ENCODE measurements around the gene ADGRA1. TPM values are rescaled to one million over a fixed set of nuclear protein-coding genes. Genes with fewer than 3 reads are reported as not detected.

ADGRA1 gene
- total and polyA plus RNA-seq, 4 donors = 3.4 to 31.1 (median 16.1) TPM

- no peaks in the 10 kb centered on the region for H3K9me3 ChIP-seq (ENCODE audit: control insufficient read depth, insufficient read depth, low read length)
- 89% methylated on average over 30 of the region's 33 CpGs for WGBS (ENCODE audit: insufficient coverage)
- peaks cover 60% of the 10 kb centered on the region for H3K36me3 ChIP-seq (ENCODE audit: control insufficient read depth, insufficient read depth, low read length)
- H3K27ac ChIP-seq (ENCODE audit: low read depth, low read length) = no peak overlapping the region
- H3K4me3 ChIP-seq (ENCODE audit: low read depth, low read length) = no peak overlapping the region
- DNase-seq (ENCODE audit: low read depth in 4 of 6, low spot score in 6 of 6) = no peak
- no peaks in the 10 kb centered on the region for H3K27me3 ChIP-seq (ENCODE audit: control insufficient read depth, insufficient read depth, low read length)
- peaks cover 4% of the 10 kb centered on the region for H3K4me1 ChIP-seq (ENCODE audit: control insufficient read depth, insufficient read depth, low read length)
These were observed 34.6 kb downstream of the ADGRA1 start for GRCh38 chr10:133122171-133122935.

DNA sequence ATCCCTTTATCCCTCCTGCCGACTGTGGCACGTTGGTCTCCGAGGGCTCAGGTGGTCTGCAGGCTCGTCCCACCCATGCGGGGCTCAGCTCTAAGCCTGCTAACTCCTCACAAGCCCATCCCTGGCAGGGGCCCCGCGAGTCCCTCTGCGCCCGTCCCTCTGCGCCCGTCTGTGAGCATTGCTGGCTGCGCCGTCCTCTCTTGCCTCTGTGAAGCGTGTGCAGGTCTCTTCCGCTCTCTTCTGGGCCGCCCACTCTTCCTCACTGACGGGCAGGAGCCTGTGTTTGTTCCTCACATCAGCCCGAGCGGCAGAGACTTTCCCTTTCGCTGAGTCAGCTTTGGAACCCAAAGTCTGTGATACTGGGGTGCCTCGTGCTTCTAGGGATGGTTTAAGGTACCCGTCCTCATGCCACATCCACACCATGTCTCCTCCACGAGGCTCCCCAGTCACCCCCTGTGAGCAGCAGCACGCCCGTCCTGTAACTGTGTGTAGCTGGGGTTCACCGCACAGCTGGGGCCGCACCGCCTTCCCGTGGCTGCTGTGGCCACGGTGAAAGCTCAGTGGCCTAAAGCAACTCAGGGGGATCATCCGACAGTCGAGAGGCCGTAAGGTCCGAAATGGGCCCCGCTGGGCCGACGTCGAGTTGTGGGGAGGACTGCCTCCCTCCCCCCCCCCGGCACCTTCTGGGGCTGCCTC is 35.5 kb downstream of the ADGRA1 start:
- no peak overlapping the region for H3K4me3 ChIP-seq (ENCODE audit: low read depth, low read length)
- H3K9me3 ChIP-seq (ENCODE audit: control insufficient read depth, insufficient read depth, low read length) = no peaks in the 10 kb centered on the region
- no peak overlapping the region for H3K27ac ChIP-seq (ENCODE audit: low read depth, low read length)
- WGBS (ENCODE audit: insufficient coverage) = 80% methylated on average over 31 of the region's 39 CpGs
- no peaks in the 10 kb centered on the region for H3K27me3 ChIP-seq (ENCODE audit: control insufficient read depth, insufficient read depth, low read length)
- DNase-seq (ENCODE audit: low read depth in 4 of 6, low spot score in 6 of 6) = no peak
- peaks cover 4% of the 10 kb centered on the region for H3K4me1 ChIP-seq (ENCODE audit: control insufficient read depth, insufficient read depth, low read length)
- peaks cover 57% of the 10 kb centered on the region for H3K36me3 ChIP-seq (ENCODE audit: control insufficient read depth, insufficient read depth, low read length)

DNA sequence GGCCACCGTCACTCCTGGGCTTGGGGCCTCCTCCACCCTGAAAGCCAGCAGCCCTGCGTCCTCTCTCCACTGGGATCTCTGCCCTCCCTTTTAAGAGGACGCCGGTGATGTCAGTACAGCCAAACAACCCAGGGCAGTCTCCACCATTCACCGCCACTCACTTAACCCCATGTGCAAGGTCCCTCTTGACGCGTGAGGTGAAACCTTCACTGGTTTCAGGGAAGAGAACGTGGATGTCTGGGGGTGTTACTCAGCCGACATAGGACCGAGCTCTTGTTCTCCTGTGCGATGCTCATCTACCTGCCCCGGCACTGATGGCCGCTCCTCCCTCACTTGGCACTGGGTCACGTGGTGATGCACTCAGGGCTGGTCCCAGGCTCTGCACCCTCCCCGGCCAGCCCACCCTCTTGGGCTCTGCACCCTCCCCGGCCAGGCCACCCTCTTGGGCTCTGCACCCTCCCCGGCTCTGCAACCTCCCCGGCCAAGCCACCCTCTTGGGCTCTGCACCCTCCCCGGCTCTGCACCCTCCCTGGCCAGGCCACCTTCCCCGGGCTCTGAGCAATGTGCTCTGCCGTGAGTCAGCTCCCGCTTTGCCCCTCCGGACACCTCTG is 36.1 kb downstream of the ADGRA1 start:
- H3K4me3 ChIP-seq (ENCODE audit: low read depth, low read length) = no peak overlapping the region
- H3K27ac ChIP-seq (ENCODE audit: low read depth, low read length) = no peak overlapping the region
- H3K36me3 ChIP-seq (ENCODE audit: control insufficient read depth, insufficient read depth, low read length) = peaks cover 61% of the 10 kb centered on the region
- 82% methylated on average over 19 of the region's 23 CpGs for WGBS (ENCODE audit: insufficient coverage)
- H3K9me3 ChIP-seq (ENCODE audit: control insufficient read depth, insufficient read depth, low read length) = no peaks in the 10 kb centered on the region
- H3K27me3 ChIP-seq (ENCODE audit: control insufficient read depth, insufficient read depth, low read length) = no peaks in the 10 kb centered on the region
- H3K4me1 ChIP-seq (ENCODE audit: control insufficient read depth, insufficient read depth, low read length) = peaks cover 4% of the 10 kb centered on the region
- no peak for DNase-seq (ENCODE audit: low read depth in 4 of 6, low spot score in 6 of 6)

DNA sequence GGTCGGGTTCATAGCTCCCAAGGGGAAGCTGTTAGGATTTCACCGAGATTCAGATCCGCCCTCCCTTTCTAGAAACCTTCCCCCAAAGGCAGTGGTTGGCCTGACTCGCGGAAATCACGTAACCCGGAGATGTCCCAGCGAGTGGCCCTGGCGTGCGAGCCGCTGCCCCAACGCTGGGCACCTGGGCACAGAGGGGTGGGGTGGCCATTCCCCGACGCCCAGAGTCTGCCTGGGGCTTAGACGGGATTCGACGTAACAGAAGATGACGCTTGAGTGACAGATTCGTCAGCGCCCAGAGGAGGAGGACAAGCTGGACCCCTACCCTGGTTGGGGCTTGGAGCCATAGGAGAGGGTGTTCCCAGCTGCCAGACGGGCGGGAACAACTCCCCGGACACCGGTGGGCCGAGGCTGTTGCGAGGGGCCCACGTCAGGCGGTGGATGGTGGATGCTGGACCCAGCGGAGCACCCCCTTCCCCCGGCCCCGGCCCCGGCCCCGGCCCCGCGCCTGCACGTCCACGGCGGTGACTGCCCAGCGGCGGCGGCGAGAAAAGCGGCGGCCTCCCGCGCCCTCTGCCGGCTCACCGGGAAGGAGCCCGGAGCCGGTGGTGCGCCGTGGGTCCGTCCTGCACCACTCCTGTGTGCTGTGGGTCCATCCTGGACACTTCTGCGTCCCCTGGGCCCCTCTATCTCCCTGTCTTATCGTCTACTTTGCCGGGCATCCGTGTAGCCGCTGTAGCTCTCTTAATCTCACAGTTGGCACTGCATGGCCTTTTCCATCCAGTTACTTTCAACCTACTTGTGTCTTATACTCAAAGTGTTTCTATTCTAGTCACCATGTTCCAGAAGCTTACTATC is 36.9 kb downstream of the ADGRA1 start:
- WGBS (ENCODE audit: insufficient coverage) = 30% methylated on average over 58 of the region's 58 CpGs
- Histone ChIP-seq H3K27me3 (ENCODE audit: control insufficient read depth, insufficient read depth, low read length) (no peaks in the 10 kb centered on the region), H3K27ac (ENCODE audit: low read depth, low read length) (no peak overlapping the region), H3K4me3 (ENCODE audit: low read depth, low read length) (no peak overlapping the region), H3K36me3 (ENCODE audit: control insufficient read depth, insufficient read depth, low read length) (peaks cover 64% of the 10 kb centered on the region), H3K9me3 (ENCODE audit: control insufficient read depth, insufficient read depth, low read length) (no peaks in the 10 kb centered on the region), H3K4me1 (ENCODE audit: control insufficient read depth, insufficient read depth, low read length) (peaks cover 4% of the 10 kb centered on the region)
- peak in 2 of 6 donors; percentile 45 to 63 for DNase-seq (ENCODE audit: low read depth in 4 of 6, low spot score in 6 of 6)

- 95% methylated on average over 6 of the region's 9 CpGs for WGBS (ENCODE audit: insufficient coverage)
- H3K4me1 ChIP-seq (ENCODE audit: control insufficient read depth, insufficient read depth, low read length) = peaks cover 8% of the 10 kb centered on the region
- no peaks in the 10 kb centered on the region for H3K9me3 ChIP-seq (ENCODE audit: control insufficient read depth, insufficient read depth, low read length)
- no peak overlapping the region for H3K27ac ChIP-seq (ENCODE audit: low read depth, low read length)
- DNase-seq (ENCODE audit: low read depth in 4 of 6, low spot score in 6 of 6) = no peak
- H3K36me3 ChIP-seq (ENCODE audit: control insufficient read depth, insufficient read depth, low read length) = peaks cover 75% of the 10 kb centered on the region
- H3K27me3 ChIP-seq (ENCODE audit: control insufficient read depth, insufficient read depth, low read length) = no peaks in the 10 kb centered on the region
- H3K4me3 ChIP-seq (ENCODE audit: low read depth, low read length) = no peak overlapping the region
These were observed 38.2 kb downstream of the ADGRA1 start for GRCh38 chr10:133125901-133126300.

GRCh38 chr10:133126431-133127290 is 38.9 kb downstream of the ADGRA1 start:
- Histone ChIP-seq H3K27ac (ENCODE audit: low read depth, low read length) (no peak overlapping the region), H3K36me3 (ENCODE audit: control insufficient read depth, insufficient read depth, low read length) (peaks cover 78% of the 10 kb centered on the region), H3K4me1 (ENCODE audit: control insufficient read depth, insufficient read depth, low read length) (peaks cover 8% of the 10 kb centered on the region), H3K27me3 (ENCODE audit: control insufficient read depth, insufficient read depth, low read length) (no peaks in the 10 kb centered on the region), H3K4me3 (ENCODE audit: low read depth, low read length) (no peak overlapping the region), H3K9me3 (ENCODE audit: control insufficient read depth, insufficient read depth, low read length) (no peaks in the 10 kb centered on the region)
- 93% methylated on average over 57 of the region's 57 CpGs for WGBS (ENCODE audit: insufficient coverage)
- no peak for DNase-seq (ENCODE audit: low read depth in 4 of 6, low spot score in 6 of 6)

DNA sequence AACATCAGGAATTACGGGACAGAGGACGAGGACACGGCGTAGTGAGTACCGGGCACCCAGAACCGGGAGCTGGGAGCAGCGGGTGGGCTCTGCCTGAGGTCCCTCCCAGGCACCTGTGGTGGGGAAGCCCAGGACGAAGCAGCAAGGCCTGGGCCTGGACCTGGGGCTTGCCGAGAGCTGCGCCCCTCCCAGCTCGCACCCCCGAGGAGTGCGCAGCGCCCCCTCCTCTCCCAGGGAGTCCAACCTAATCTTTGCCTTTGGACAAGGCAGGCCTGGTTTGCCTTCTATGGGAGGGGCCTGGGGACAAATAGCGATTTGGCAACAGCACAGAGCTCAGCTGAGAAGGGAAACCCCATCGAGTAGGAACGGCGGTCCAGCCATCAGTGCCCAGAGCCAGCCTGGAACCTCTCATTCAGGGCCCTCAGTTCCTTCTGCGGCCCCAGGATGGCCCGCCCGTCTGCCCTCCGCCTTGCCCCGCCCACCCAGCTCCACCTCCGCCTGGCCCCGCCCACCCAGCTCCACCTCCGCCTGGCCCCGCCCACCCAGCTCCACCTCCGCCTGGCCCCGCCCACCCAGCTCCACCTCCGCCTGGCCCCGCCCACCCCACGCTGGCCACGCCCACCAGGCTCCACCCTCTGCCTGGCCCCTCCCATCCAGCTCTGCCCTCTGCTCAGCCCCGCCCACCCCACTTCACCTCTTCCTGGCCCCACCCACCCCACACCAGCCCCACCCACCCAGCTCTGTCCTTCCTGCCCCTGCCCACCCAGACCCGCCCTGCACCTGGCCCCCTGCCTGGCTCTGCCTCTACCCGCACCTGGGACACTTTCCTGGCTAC is 39.8 kb downstream of the ADGRA1 start:
- DNase-seq (ENCODE audit: low read depth in 4 of 6, low spot score in 6 of 6) = no peak
- Histone ChIP-seq H3K27ac (ENCODE audit: low read depth, low read length) (no peak overlapping the region), H3K4me3 (ENCODE audit: low read depth, low read length) (no peak overlapping the region), H3K4me1 (ENCODE audit: control insufficient read depth, insufficient read depth, low read length) (peaks cover 10% of the 10 kb centered on the region), H3K9me3 (ENCODE audit: control insufficient read depth, insufficient read depth, low read length) (no peaks in the 10 kb centered on the region), H3K36me3 (ENCODE audit: control insufficient read depth, insufficient read depth, low read length) (peaks cover 75% of the 10 kb centered on the region), H3K27me3 (ENCODE audit: control insufficient read depth, insufficient read depth, low read length) (no peaks in the 10 kb centered on the region)
- WGBS (ENCODE audit: insufficient coverage) = 91% methylated on average over 21 of the region's 36 CpGs

Data from spinal cord (tissue), 10 donors.